ENCODE measurements around the gene MTG2. TPM values are rescaled to one million over a fixed set of nuclear protein-coding genes. Genes with fewer than 3 reads are reported as not detected.

Gene MTG2
- total and polyA plus RNA-seq, 4 donors: 12.6 to 43.9 (median 33.8) TPM

GRCh38 chr20:62191781-62192559 lies 9.1 kb downstream of the MTG2 start:
- peak in 1 of 6 donors; percentile 12 for DNase-seq (ENCODE audit: low read depth in 4 of 6, low spot score in 6 of 6)

GRCh38 chr20:62192635-62193034 lies 9.8 kb downstream of the MTG2 start:
- Histone ChIP-seq H3K9me3 (ENCODE audit: control insufficient read depth, insufficient read depth, low read length) (no peaks in the 10 kb centered on the region), H3K27me3 (ENCODE audit: control insufficient read depth, insufficient read depth, low read length) (no peaks in the 10 kb centered on the region), H3K36me3 (ENCODE audit: control insufficient read depth, insufficient read depth, low read length) (peaks cover 51% of the 10 kb centered on the region), H3K4me1 (ENCODE audit: control insufficient read depth, insufficient read depth, low read length) (peaks cover 6% of the 10 kb centered on the region), H3K4me3 (ENCODE audit: low read depth, low read length) (no peak overlapping the region), H3K27ac (ENCODE audit: low read depth, low read length) (no peak overlapping the region)
- no peak for DNase-seq (ENCODE audit: low read depth in 4 of 6, low spot score in 6 of 6)
- 89% methylated on average over 8 of the region's 10 CpGs for WGBS (ENCODE audit: insufficient coverage)

More at GRCh38 chr20:62191781-62192559, 9.1 kb downstream of the MTG2 start:
- WGBS (ENCODE audit: insufficient coverage): 89% methylated on average over 13 of the region's 14 CpGs
- Histone ChIP-seq H3K36me3 (ENCODE audit: control insufficient read depth, insufficient read depth, low read length) (peaks cover 50% of the 10 kb centered on the region), H3K9me3 (ENCODE audit: control insufficient read depth, insufficient read depth, low read length) (no peaks in the 10 kb centered on the region), H3K27ac (ENCODE audit: low read depth, low read length) (no peak overlapping the region), H3K4me3 (ENCODE audit: low read depth, low read length) (no peak overlapping the region), H3K4me1 (ENCODE audit: control insufficient read depth, insufficient read depth, low read length) (peaks cover 6% of the 10 kb centered on the region), H3K27me3 (ENCODE audit: control insufficient read depth, insufficient read depth, low read length) (no peaks in the 10 kb centered on the region)

- Histone ChIP-seq H3K9me3 (ENCODE audit: control insufficient read depth, insufficient read depth, low read length) (no peaks in the 10 kb centered on the region), H3K27ac (ENCODE audit: low read depth, low read length) (no peak overlapping the region), H3K4me3 (ENCODE audit: low read depth, low read length) (no peak overlapping the region), H3K36me3 (ENCODE audit: control insufficient read depth, insufficient read depth, low read length) (peaks cover 58% of the 10 kb centered on the region), H3K27me3 (ENCODE audit: control insufficient read depth, insufficient read depth, low read length) (no peaks in the 10 kb centered on the region), H3K4me1 (ENCODE audit: control insufficient read depth, insufficient read depth, low read length) (peaks cover 6% of the 10 kb centered on the region)
- DNase-seq (ENCODE audit: low read depth in 4 of 6, low spot score in 6 of 6): no peak
- 86% methylated on average over 19 of the region's 29 CpGs for whole genome bisulfite sequencing (ENCODE audit: insufficient coverage)
Measured at GRCh38 chr20:62193079-62194025, 10.5 kb downstream of the MTG2 start.

- no peak overlapping the region for H3K27ac ChIP-seq (ENCODE audit: low read depth, low read length)
- H3K9me3 ChIP-seq (ENCODE audit: control insufficient read depth, insufficient read depth, low read length): no peaks in the 10 kb centered on the region
- no peak overlapping the region for H3K4me3 ChIP-seq (ENCODE audit: low read depth, low read length)
- WGBS (ENCODE audit: insufficient coverage): 74% methylated on average over 4 of the region's 8 CpGs
- no peak for DNase-seq (ENCODE audit: low read depth in 4 of 6, low spot score in 6 of 6)
- H3K4me1 ChIP-seq (ENCODE audit: control insufficient read depth, insufficient read depth, low read length): peaks cover 6% of the 10 kb centered on the region
- peaks cover 68% of the 10 kb centered on the region for H3K36me3 ChIP-seq (ENCODE audit: control insufficient read depth, insufficient read depth, low read length)
- H3K27me3 ChIP-seq (ENCODE audit: control insufficient read depth, insufficient read depth, low read length): no peaks in the 10 kb centered on the region
Measured at GRCh38 chr20:62195075-62195405, 12.2 kb downstream of the MTG2 start.

GRCh38 chr20:62195736-62196135 lies 12.9 kb downstream of the MTG2 start:
- DNase-seq (ENCODE audit: low read depth in 4 of 6, low spot score in 6 of 6): no peak
- Histone ChIP-seq H3K27ac (ENCODE audit: low read depth, low read length) (no peak overlapping the region), H3K36me3 (ENCODE audit: control insufficient read depth, insufficient read depth, low read length) (peaks cover 70% of the 10 kb centered on the region)

GRCh38 chr20:62196286-62196685 lies 13.5 kb downstream of the MTG2 start:
- Histone ChIP-seq H3K36me3 (ENCODE audit: control insufficient read depth, insufficient read depth, low read length) (peaks cover 70% of the 10 kb centered on the region), H3K27ac (ENCODE audit: low read depth, low read length) (no peak overlapping the region), H3K27me3 (ENCODE audit: control insufficient read depth, insufficient read depth, low read length) (no peaks in the 10 kb centered on the region), H3K9me3 (ENCODE audit: control insufficient read depth, insufficient read depth, low read length) (no peaks in the 10 kb centered on the region), H3K4me1 (ENCODE audit: control insufficient read depth, insufficient read depth, low read length) (peaks cover 6% of the 10 kb centered on the region), H3K4me3 (ENCODE audit: low read depth, low read length) (no peak overlapping the region)
- no CpG with 5 or more reads among the region's 10 CpGs for WGBS (ENCODE audit: insufficient coverage)
- DNase-seq (ENCODE audit: low read depth in 4 of 6, low spot score in 6 of 6): no peak

More at GRCh38 chr20:62195736-62196135, 12.9 kb downstream of the MTG2 start:
- Histone ChIP-seq H3K9me3 (ENCODE audit: control insufficient read depth, insufficient read depth, low read length) (no peaks in the 10 kb centered on the region), H3K4me1 (ENCODE audit: control insufficient read depth, insufficient read depth, low read length) (peaks cover 6% of the 10 kb centered on the region), H3K4me3 (ENCODE audit: low read depth, low read length) (no peak overlapping the region), H3K27me3 (ENCODE audit: control insufficient read depth, insufficient read depth, low read length) (no peaks in the 10 kb centered on the region)
- 96% methylated on average over 10 of the region's 10 CpGs for WGBS (ENCODE audit: insufficient coverage)

GRCh38 chr20:62197311-62197710 lies 14.5 kb downstream of the MTG2 start:
- no peaks in the 10 kb centered on the region for H3K27me3 ChIP-seq (ENCODE audit: control insufficient read depth, insufficient read depth, low read length)
- peaks cover 72% of the 10 kb centered on the region for H3K36me3 ChIP-seq (ENCODE audit: control insufficient read depth, insufficient read depth, low read length)
- H3K4me3 ChIP-seq (ENCODE audit: low read depth, low read length): no peak overlapping the region
- H3K27ac ChIP-seq (ENCODE audit: low read depth, low read length): no peak overlapping the region
- peaks cover 3% of the 10 kb centered on the region for H3K4me1 ChIP-seq (ENCODE audit: control insufficient read depth, insufficient read depth, low read length)
- no peak for DNase-seq (ENCODE audit: low read depth in 4 of 6, low spot score in 6 of 6)
- 90% methylated on average over 4 of the region's 9 CpGs for WGBS (ENCODE audit: insufficient coverage)
- no peaks in the 10 kb centered on the region for H3K9me3 ChIP-seq (ENCODE audit: control insufficient read depth, insufficient read depth, low read length)

- DNase-seq (ENCODE audit: low read depth in 4 of 6, low spot score in 6 of 6): no peak
- no peaks in the 10 kb centered on the region for H3K27me3 ChIP-seq (ENCODE audit: control insufficient read depth, insufficient read depth, low read length)
- peaks cover 70% of the 10 kb centered on the region for H3K36me3 ChIP-seq (ENCODE audit: control insufficient read depth, insufficient read depth, low read length)
- no peaks in the 10 kb centered on the region for H3K9me3 ChIP-seq (ENCODE audit: control insufficient read depth, insufficient read depth, low read length)
- 98% methylated on average over 16 of the region's 18 CpGs for WGBS (ENCODE audit: insufficient coverage)
- H3K4me3 ChIP-seq (ENCODE audit: low read depth, low read length): no peak overlapping the region
- H3K27ac ChIP-seq (ENCODE audit: low read depth, low read length): no peak overlapping the region
- H3K4me1 ChIP-seq (ENCODE audit: control insufficient read depth, insufficient read depth, low read length): no peaks in the 10 kb centered on the region
Measured at GRCh38 chr20:62197801-62198200, 15.0 kb downstream of the MTG2 start.

GRCh38 chr20:62198496-62198895 lies 15.7 kb downstream of the MTG2 start:
- peaks cover 72% of the 10 kb centered on the region for H3K36me3 ChIP-seq (ENCODE audit: control insufficient read depth, insufficient read depth, low read length)
- 95% methylated on average over 15 of the region's 17 CpGs for WGBS (ENCODE audit: insufficient coverage)
- no peaks in the 10 kb centered on the region for H3K27me3 ChIP-seq (ENCODE audit: control insufficient read depth, insufficient read depth, low read length)
- no peak overlapping the region for H3K27ac ChIP-seq (ENCODE audit: low read depth, low read length)
- H3K9me3 ChIP-seq (ENCODE audit: control insufficient read depth, insufficient read depth, low read length): no peaks in the 10 kb centered on the region
- no peak overlapping the region for H3K4me3 ChIP-seq (ENCODE audit: low read depth, low read length)
- no peak for DNase-seq (ENCODE audit: low read depth in 4 of 6, low spot score in 6 of 6)
- no peaks in the 10 kb centered on the region for H3K4me1 ChIP-seq (ENCODE audit: control insufficient read depth, insufficient read depth, low read length)

Data from spinal cord (tissue), 10 donors.